ENCODE results near the gene HPS4. TPM values are rescaled to one million over a fixed set of nuclear protein-coding genes. Genes with fewer than 3 reads are reported as not detected.

Gene HPS4
- total RNA-seq, 4 donors from 2014 or later = 22.8 to 74.3 (median 47.0) TPM

- Histone ChIP-seq H3K4me3 (no peak overlapping the region), H3K9me3 (no peaks in the 10 kb centered on the region), H3K27ac (no peak overlapping the region), H3K4me1 (no peaks in the 10 kb centered on the region), H3K36me3 (peaks cover 0 to 17% (median 0%) of the 10 kb centered on the region in 3 donors), H3K27me3 (no peaks in the 10 kb centered on the region)
- DNase-seq = no peak
- TF ChIP-seq, protein P1, sequence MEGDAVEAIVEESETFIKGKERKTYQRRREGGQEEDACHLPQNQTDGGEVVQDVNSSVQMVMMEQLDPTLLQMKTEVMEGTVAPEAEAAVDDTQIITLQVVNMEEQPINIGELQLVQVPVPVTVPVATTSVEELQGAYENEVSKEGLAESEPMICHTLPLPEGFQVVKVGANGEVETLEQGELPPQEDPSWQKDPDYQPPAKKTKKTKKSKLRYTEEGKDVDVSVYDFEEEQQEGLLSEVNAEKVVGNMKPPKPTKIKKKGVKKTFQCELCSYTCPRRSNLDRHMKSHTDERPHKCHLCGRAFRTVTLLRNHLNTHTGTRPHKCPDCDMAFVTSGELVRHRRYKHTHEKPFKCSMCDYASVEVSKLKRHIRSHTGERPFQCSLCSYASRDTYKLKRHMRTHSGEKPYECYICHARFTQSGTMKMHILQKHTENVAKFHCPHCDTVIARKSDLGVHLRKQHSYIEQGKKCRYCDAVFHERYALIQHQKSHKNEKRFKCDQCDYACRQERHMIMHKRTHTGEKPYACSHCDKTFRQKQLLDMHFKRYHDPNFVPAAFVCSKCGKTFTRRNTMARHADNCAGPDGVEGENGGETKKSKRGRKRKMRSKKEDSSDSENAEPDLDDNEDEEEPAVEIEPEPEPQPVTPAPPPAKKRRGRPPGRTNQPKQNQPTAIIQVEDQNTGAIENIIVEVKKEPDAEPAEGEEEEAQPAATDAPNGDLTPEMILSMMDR (IDR thresholded peaks at IDR 0.05) = no peak
- TF ChIP-seq POLR2A (IDR thresholded peaks at IDR 0.05) = no peak
Measured at GRCh38 chr22:26525946-26526564, 42.5 kb upstream of the HPS4 start.

DNA sequence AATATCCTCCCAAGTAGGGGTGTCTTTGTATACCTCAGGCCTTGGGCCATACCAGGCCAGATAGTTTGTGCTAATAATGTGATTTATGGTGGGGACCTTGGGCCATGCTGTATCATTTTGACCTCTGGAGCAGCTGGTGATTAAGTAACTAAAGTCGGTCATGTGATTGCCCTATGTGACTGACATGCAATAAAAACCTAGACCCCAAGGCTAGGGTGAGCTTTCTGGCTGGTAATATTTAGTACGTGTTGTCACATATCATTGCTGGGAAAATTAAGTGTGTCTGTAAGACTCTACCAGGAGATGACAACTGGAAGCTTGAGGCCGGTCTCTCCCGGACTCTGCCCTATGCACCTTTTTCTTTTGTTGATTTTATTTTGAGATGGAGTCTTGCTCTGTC lies 41.3 kb upstream of the HPS4 start:
- no peaks in the 10 kb centered on the region for H3K4me1 ChIP-seq
- DNase-seq = no peak
- H3K27ac ChIP-seq = no peak overlapping the region
- no peak overlapping the region for H3K4me3 ChIP-seq
- TF ChIP-seq, protein P1 (IDR thresholded peaks at IDR 0.05) = no peak
- TF ChIP-seq POLR2A (IDR thresholded peaks at IDR 0.05) = no peak
- H3K36me3 ChIP-seq = peaks cover 0 to 16% (median 0%) of the 10 kb centered on the region in 3 donors
- no peaks in the 10 kb centered on the region for H3K27me3 ChIP-seq
- H3K9me3 ChIP-seq = no peaks in the 10 kb centered on the region

DNA sequence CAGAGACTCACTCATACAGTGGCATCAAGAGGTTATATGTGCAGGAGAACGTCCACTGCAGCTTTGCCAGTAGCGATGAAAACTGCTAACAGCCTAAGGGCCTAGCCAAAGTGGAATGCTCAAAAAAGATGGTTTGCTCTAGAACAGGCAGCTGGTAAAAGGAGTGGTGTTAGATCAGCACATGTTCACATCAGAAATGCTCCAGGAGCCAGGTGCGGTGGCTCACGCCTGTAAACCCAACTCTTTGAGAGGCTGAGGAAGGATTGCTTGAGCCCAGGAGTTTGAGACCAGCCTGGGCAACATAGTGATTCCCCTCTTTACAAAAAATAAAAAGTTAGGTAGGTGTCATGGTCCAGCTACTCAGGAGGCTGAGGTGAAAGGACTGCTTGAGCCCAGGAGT lies 39.0 kb upstream of the HPS4 start:
- H3K36me3 ChIP-seq = peaks cover 0 to 9% (median 0%) of the 10 kb centered on the region in 3 donors
- no peak overlapping the region for H3K27ac ChIP-seq
- TF ChIP-seq POLR2A (IDR thresholded peaks at IDR 0.05) = no peak
- TF ChIP-seq, protein P1 (IDR thresholded peaks at IDR 0.05) = no peak
- H3K4me3 ChIP-seq = no peak overlapping the region
- no peaks in the 10 kb centered on the region for H3K9me3 ChIP-seq
- H3K27me3 ChIP-seq = no peaks in the 10 kb centered on the region
- DNase-seq = no peak
- no peaks in the 10 kb centered on the region for H3K4me1 ChIP-seq

GRCh38 chr22:26522012-26522411 lies 38.4 kb upstream of the HPS4 start:
- H3K36me3 ChIP-seq = peaks cover 0 to 4% (median 0%) of the 10 kb centered on the region in 3 donors
- DNase-seq = no peak
- H3K27me3 ChIP-seq = no peaks in the 10 kb centered on the region

GRCh38 chr22:26517429-26517828 lies 33.8 kb upstream of the HPS4 start:
- DNase-seq = no peak
- no peak for TF ChIP-seq POLR2A (IDR thresholded peaks at IDR 0.05)
- TF ChIP-seq, protein P1 (IDR thresholded peaks at IDR 0.05) = no peak
- H3K27ac ChIP-seq = no peak overlapping the region

More at GRCh38 chr22:26522012-26522411, 38.4 kb upstream of the HPS4 start:
- H3K9me3 ChIP-seq = no peaks in the 10 kb centered on the region
- no peak for TF ChIP-seq POLR2A (IDR thresholded peaks at IDR 0.05)
- TF ChIP-seq, protein P1 (IDR thresholded peaks at IDR 0.05) = no peak
- no peaks in the 10 kb centered on the region for H3K4me1 ChIP-seq
- no peak overlapping the region for H3K27ac ChIP-seq
- H3K4me3 ChIP-seq = no peak overlapping the region

More at GRCh38 chr22:26517429-26517828, 33.8 kb upstream of the HPS4 start:
- Histone ChIP-seq H3K27me3 (no peaks in the 10 kb centered on the region), H3K36me3 (no peaks in the 10 kb centered on the region), H3K9me3 (no peaks in the 10 kb centered on the region), H3K4me1 (peaks cover 0 to 9% (median 0%) of the 10 kb centered on the region in 4 donors), H3K4me3 (no peak overlapping the region)

All from Peyer's patch (tissue), 4 donors.